Measurements from ENCODE around the gene SSBP4. TPM values are rescaled to one million over a fixed set of nuclear protein-coding genes. Genes with fewer than 3 reads are reported as not detected.
A peak's percentile ranks its signal among the peaks of the same experiment; 100 is the strongest.

The SSBP4 gene
- total RNA-seq, 4 donors from 2014 or later, result 67.4 to 172 (median 84.2) TPM

DNA sequence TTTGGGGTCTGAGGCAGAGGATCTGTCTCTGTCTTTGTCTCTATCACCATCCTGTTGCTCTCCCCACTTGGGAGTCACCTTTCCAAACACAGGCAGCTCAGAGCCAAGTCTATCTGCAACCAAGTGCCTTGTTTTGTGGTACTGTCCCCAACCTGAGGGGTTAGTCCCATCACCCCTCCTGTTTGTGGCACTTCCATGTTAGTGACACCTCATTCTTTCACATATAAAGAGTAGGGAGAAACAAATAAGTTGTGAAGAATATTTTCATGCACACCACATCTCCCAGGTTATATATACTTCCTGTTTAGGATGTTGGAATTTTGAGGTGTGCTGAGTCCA is 29.5 kb upstream of the SSBP4 start:
- no peaks in the 10 kb centered on the region for H3K9me3 ChIP-seq
- DNase-seq (ENCODE audit: low spot score in 2 of 2), result no peak
- no peaks in the 10 kb centered on the region for H3K27me3 ChIP-seq
- no peak overlapping the region for H3K27ac ChIP-seq
- peaks cover 0 to 33% (median 13%) of the 10 kb centered on the region in 4 donors for H3K4me1 ChIP-seq
- no peaks in the 10 kb centered on the region for H3K36me3 ChIP-seq
- H3K4me3 ChIP-seq, result no peak overlapping the region
- no peak for TF ChIP-seq CTCF (IDR thresholded peaks at IDR 0.05)
- TF ChIP-seq POLR2A (IDR thresholded peaks at IDR 0.05), result no peak
- no peak for TF ChIP-seq EP300 (IDR thresholded peaks at IDR 0.05)

DNA sequence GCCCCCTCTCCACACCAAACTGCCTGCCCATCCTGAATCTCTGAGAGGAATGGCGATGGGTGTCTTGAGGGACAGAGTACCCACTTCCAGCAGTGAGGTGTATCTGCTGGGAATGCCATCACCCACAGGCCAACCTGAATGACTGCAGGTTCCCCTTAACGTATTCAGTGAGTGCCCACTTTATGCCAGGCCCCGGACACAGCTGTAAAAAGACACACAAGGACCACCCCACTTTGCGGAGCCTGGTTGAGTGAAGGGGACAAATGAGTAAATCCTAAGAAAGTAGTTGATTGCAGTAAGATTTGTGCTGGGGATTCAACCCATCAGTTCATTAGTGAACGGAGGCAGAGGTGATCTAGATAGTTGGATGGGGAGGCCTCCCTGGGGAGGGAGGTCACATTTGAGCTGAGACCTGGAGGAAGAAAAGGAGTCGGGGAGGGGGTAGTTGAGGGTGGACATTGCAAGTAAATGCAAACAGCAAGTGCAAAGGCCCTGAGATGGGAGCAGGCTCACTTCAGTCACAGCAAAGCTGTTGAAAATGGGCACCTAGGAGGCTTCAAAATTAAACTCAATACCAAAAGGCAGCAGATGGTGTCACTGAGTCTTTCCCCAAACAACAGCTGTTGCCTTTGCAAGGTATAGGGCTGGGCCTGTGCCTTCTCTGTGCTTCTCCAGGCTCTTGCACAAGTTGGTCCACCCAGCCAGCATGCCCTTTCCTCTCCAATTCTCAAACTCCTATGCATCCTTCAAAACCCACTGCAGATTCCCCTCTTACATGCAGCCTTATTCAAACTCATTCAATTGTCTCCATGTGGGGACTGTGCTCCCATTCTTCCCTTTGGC is 28.9 kb upstream of the SSBP4 start:
- Histone ChIP-seq H3K27me3 (no peaks in the 10 kb centered on the region), H3K36me3 (no peaks in the 10 kb centered on the region), H3K4me1 (peaks cover 0 to 33% (median 13%) of the 10 kb centered on the region in 4 donors), H3K4me3 (no peak overlapping the region), H3K27ac (no peak overlapping the region), H3K9me3 (no peaks in the 10 kb centered on the region)
- no peak for DNase-seq (ENCODE audit: low spot score in 2 of 2)
- 84 to 87% methylated on average over 6 of the region's 6 CpGs for whole genome bisulfite sequencing, 2 donors
- TF ChIP-seq EP300 (IDR thresholded peaks at IDR 0.05) (no peak), POLR2A (IDR thresholded peaks at IDR 0.05) (no peak), CTCF (IDR thresholded peaks at IDR 0.05) (no peak)

DNA sequence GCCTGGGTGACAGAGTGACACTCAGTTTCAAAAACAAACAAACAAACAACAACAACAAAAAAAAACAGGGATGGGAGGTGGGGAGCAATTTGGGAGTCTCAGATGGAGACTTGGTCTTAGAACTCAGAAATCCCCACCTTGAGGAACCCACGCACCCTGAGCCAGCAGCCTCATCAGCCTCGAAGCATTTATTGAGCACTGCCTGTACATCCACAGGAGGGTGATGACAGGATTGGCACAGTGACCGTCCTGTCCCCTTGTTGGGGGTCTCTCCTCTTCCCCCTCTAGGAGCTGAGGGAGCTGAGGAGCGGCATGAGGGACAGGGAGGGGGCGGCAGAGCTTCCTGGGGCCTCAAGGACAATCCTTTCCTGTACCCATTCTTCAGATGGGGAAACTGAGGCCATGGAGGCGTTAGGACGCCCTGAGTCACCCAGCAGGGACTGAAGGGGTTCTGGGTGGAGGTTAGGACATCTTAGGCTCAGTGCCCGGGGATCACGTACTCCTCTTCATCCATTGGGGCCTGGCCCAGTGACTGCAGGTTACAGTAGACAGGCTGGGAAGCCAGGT is 27.6 kb upstream of the SSBP4 start:
- H3K27ac ChIP-seq, result no peak overlapping the region
- no peak for TF ChIP-seq CTCF (IDR thresholded peaks at IDR 0.05)
- H3K9me3 ChIP-seq, result no peaks in the 10 kb centered on the region
- no peaks in the 10 kb centered on the region for H3K36me3 ChIP-seq
- no peak for DNase-seq (ENCODE audit: low spot score in 2 of 2)
- H3K27me3 ChIP-seq, result no peaks in the 10 kb centered on the region
- H3K4me3 ChIP-seq, result no peak overlapping the region
- WGBS, 2 donors, result 71 to 81% methylated on average over 7 to 8 of the region's 9 CpGs
- H3K4me1 ChIP-seq, result peaks cover 0 to 22% (median 13%) of the 10 kb centered on the region in 4 donors

GRCh38 chr19:18392417-18392816 is 26.8 kb upstream of the SSBP4 start:
- no peaks in the 10 kb centered on the region for H3K36me3 ChIP-seq
- H3K27me3 ChIP-seq, result peaks cover 0 to 7% of the 10 kb centered on the region in 2 donors
- H3K4me3 ChIP-seq, result no peak overlapping the region
- DNase-seq (ENCODE audit: low spot score in 2 of 2), result peak; percentile 27 to 36
- H3K4me1 ChIP-seq, result peaks cover 0 to 22% (median 13%) of the 10 kb centered on the region in 4 donors
- 49 to 56% methylated on average over 11 of the region's 11 CpGs for WGBS, 2 donors
- TF ChIP-seq EP300 (IDR thresholded peaks at IDR 0.05) (no peak), CTCF (IDR thresholded peaks at IDR 0.05) (no peak), POLR2A (IDR thresholded peaks at IDR 0.05) (no peak)
- H3K27ac ChIP-seq, result peak overlapping the region in 2 of 4 donors; percentile 26 to 61
- no peaks in the 10 kb centered on the region for H3K9me3 ChIP-seq

DNA sequence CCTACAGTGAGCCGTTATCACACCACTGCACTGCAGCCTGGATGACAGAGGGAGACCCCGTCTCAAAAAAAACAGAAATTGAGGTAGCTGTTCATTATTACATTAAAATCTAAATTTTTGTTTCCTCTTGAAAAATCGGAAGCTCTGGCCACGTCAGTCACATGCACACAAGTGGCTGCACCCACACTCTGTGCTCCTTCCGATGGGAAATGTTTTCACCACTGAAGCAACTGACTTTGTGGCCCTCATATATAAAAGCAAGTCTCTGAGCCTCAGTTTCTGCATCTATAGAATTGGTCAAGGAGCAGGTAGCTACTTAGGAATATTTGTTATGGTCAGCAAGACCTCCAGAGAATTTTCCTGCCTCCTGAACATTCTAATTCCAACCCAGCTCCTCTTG is 26.3 kb upstream of the SSBP4 start:
- TF ChIP-seq EP300 (IDR thresholded peaks at IDR 0.05), result no peak
- no peak for TF ChIP-seq CTCF (IDR thresholded peaks at IDR 0.05)
- peaks cover 0 to 24% (median 12%) of the 10 kb centered on the region in 4 donors for H3K4me1 ChIP-seq
- no peak overlapping the region for H3K4me3 ChIP-seq
- H3K9me3 ChIP-seq, result no peaks in the 10 kb centered on the region
- 62 to 76% methylated on average over 5 of the region's 5 CpGs for WGBS, 2 donors
- peaks cover 0 to 12% of the 10 kb centered on the region in 2 donors for H3K27me3 ChIP-seq
- DNase-seq (ENCODE audit: low spot score in 2 of 2), result no peak
- H3K27ac ChIP-seq, result peak overlapping the region in 2 of 4 donors; percentile 26 to 61
- H3K36me3 ChIP-seq, result no peaks in the 10 kb centered on the region
